Myometrial cell (primary cell): Measurements from ENCODE around the gene DAZ4. TPM values are rescaled to one million over a fixed set of nuclear protein-coding genes. Genes with fewer than 3 reads are reported as not detected.

Experiments used
- total RNA-seq: library from RNA; depleted of rRNA; stranded (reverse); fragments of >200 nt; gene quantifications from 2 replicates; pipeline ENCODE4 v1.2.3, GENCODE V29; 2015

Gene DAZ4
- not detected in 2 replicates for total RNA-seq

GRCh38 chrY:24833619-24834018 is at the start of gene DAZ4:
Gene DAZ4, plus strand, starts transcription at chrY:24833919. Its CDS starts 208 bp downstream, at chrY:24834127.

GRCh38 chrY:24813293-24813692 is 20.4 kb upstream of the DAZ4 start, which contains the start of gene DAZ3:
Gene DAZ3, minus strand, starts transcription at chrY:24813393. Its CDS starts 208 bp downstream, at chrY:24813185.

Other genes with a start within 250 kb of the DAZ4 start
- not detected in 2 replicates for gene BPY2B, start 215.9 kb upstream of the DAZ4 start, total RNA-seq
- gene DAZ3, start 20.5 kb upstream of the DAZ4 start, total RNA-seq = not detected in 2 replicates
- not detected in 2 replicates for gene BPY2C, start 218.2 kb downstream of the DAZ4 start, total RNA-seq